Natural killer cell (primary cell): ENCODE data around the gene PTPRN2. TPM values are rescaled to one million over a fixed set of nuclear protein-coding genes. Genes with fewer than 3 reads are reported as not detected.

Experiments used
- ATAC-seq, 3 donors: fragments of 150-1000 bp in 2 of 3; fragments of 200-7000 bp in 1 of 3; cut with Tn5 transposase; 1 replicate in 1 of 3; 2 replicates in 2 of 3; pipeline ENCODE4 v1.10.0; 2021; ENCODE audit warnings: mild to moderate bottlenecking in 2 of 3, moderate library complexity in 2 of 3
- DNase-seq, 2 donors: peaks; one replicate each; pipeline versions ENCODE4 v3.0.0 to v3.0.0-alpha.2; 2013 to 2021; ENCODE audit warnings: mixed read lengths in 1 of 2
- H3K27ac ChIP-seq: one replicate; pipeline ENCODE4 v1.5.1; 2013; ENCODE audit warnings: mild to moderate bottlenecking, low read length
- H3K27me3 ChIP-seq: one replicate; pipeline ENCODE4 v1.6.1; 2013; ENCODE audit warnings: low read length; ENCODE audit not compliant: control insufficient read depth, insufficient read depth
- H3K36me3 ChIP-seq: one replicate; pipeline ENCODE4 v1.6.1; 2013; ENCODE audit warnings: low read length; ENCODE audit not compliant: control insufficient read depth, insufficient read depth
- H3K4me1 ChIP-seq: one replicate; pipeline ENCODE4 v1.6.1; 2013; ENCODE audit warnings: low read length; ENCODE audit not compliant: control insufficient read depth, insufficient read depth
- H3K4me3 ChIP-seq: one replicate; pipeline ENCODE4 v1.5.1; 2013; ENCODE audit warnings: low read length
- H3K9me3 ChIP-seq: one replicate; pipeline ENCODE4 v1.6.1; 2013; ENCODE audit warnings: low read length; ENCODE audit not compliant: control insufficient read depth, insufficient read depth
- H3K27ac Mint-ChIP-seq, 2 donors: one replicate each; pipeline ENCODE4 v1.8.0; 2022; ENCODE audit warnings: mild to moderate bottlenecking in 2 of 2, mixed read lengths in 2 of 2, moderate library complexity in 1 of 2
- H3K27me3 Mint-ChIP-seq, 2 donors: one replicate each; pipeline ENCODE4 v1.8.0; 2022; ENCODE audit warnings: low read depth in 2 of 2, mixed read lengths in 2 of 2
- H3K36me3 Mint-ChIP-seq: one replicate; pipeline ENCODE4 v1.8.0; 2022; ENCODE audit warnings: mixed read lengths
- H3K4me1 Mint-ChIP-seq, 2 donors: one replicate each; pipeline ENCODE4 v1.8.0; 2022; ENCODE audit warnings: mixed read lengths in 2 of 2
- H3K4me3 Mint-ChIP-seq: one replicate; pipeline ENCODE4 v1.8.0; 2022; ENCODE audit warnings: mild to moderate bottlenecking, moderate library complexity, mixed read lengths
- H3K9me3 Mint-ChIP-seq, 2 donors: one replicate each; pipeline ENCODE4 v1.8.0; 2022; ENCODE audit warnings: mixed read lengths in 2 of 2
- CTCF ChIP-seq: fragments of 200-600 bp; IDR thresholded peaks from one replicate; pipeline ENCODE4 v1.8.0; 2022; ENCODE audit warnings: antibody characterized with exemption
- WGBS: methylation state at CpG from one replicate; pipeline ENCODE4 v1.1.7; 2013; ENCODE audit warnings: missing lambda C conversion rate; ENCODE audit not compliant: insufficient coverage; 5-methylcytosine and 5-hydroxymethylcytosine counted together
- intact Hi-C: fragments of 100-400 bp; cut with micrococcal nuclease; formaldehyde crosslinking; loops from one replicate; pipeline ENCODE4 v1.14.2; 2022
- total RNA-seq, 4 donors: library from RNA; stranded (reverse); fragments of 120-200 nt in 1 of 4; gene quantifications; one replicate each; pipeline versions ENCODE4 v1.2.3 to v1.2.4, GENCODE V29; 2013 to 2022

The PTPRN2 gene
- total RNA-seq, 3 donors from 2014 or later (not counting 1 experiment from before 2014, with no cell fraction given) = 1.3 to 2.5 (median 1.9) TPM

DNA sequence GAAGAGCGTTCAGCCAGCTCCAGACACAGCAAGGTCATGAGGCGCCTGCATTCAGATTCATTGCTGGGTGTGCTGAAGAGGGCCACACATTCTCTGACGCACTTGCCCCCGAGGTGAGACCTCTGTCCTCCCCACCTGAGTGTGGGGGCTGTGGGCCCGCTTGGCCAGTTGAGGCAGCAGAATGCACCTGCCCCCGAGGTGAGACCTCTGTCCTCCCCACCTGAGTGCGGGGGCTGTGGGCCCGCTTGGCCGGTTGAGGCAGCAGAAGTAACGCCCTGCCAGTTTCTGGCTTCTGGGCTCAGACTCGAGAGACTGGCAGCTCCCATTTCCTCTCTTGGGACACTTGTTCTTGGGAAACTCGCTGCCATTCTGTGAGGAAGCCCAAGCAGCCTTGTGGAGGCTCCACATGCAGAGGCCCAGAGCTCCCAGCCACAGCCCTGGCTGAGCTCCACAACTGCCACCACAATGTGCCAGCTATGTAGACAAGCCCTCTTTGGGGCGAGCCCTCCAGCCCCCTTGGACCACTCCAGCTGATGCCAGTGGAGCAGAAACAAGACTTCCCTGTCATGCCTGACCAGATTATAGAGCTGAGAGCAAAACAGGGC is 816.8 kb downstream of the PTPRN2 start:
- Histone ChIP-seq H3K9me3 (peaks cover 7% of the 10 kb centered on the region), H3K4me3 (no peak overlapping the region), H3K4me1 (no peaks in the 10 kb centered on the region), H3K27me3 (no peaks in the 10 kb centered on the region), H3K27ac (no peak overlapping the region), H3K36me3 (no peaks in the 10 kb centered on the region)
- Mint-ChIP-seq H3K27me3 (peaks cover 0 to 6% of the 10 kb centered on the region in 2 donors), H3K27ac (no peak overlapping the region), H3K4me1 (no peaks in the 10 kb centered on the region), H3K9me3 (peaks cover 10 to 13% of the 10 kb centered on the region in 2 donors), H3K4me3 (no peak overlapping the region), H3K36me3 (no peaks in the 10 kb centered on the region)
- intact Hi-C loops = no loop called here
- ATAC-seq (no peak), DNase-seq (no peak)
- TF ChIP-seq CTCF = no peak
- 91% methylated on average over 13 of the region's 13 CpGs for WGBS

DNA sequence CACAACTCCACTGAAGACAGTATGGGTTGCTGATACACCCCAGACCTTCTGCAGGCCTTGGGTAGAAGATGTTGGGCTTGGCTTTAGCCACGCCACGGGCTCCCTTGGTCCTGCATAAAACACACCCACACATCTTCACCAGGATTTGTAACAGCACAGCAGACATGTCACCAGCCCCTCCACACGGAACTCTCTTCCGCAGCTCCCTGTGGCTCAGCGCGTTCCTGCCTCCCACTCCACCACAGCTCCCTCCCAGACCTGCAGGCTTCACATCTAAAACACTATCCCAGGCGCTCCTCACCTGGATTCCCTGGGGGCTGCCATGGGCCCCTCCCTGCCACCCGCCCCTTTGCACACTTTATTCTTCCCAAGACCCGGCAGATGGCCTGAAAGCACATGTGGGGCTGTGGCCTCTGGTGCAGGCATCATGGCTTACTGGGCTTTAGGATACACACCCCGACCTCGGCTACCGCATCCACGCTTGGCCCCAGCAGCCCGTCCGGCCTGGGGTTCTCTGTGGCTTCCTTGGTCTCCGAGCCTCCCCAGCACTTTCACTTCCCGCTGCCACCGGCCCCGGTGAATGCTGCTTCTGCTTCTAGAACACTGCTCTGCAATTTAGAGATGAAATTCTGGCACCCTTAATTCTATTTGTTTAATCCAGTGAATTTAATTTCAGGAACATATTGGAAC is 818.0 kb downstream of the PTPRN2 start:
- Mint-ChIP-seq H3K9me3 (peaks cover 13 to 24% of the 10 kb centered on the region in 2 donors), H3K4me3 (no peak overlapping the region)
- WGBS = 68% methylated on average over 19 of the region's 19 CpGs

GRCh38 chr7:157769086-157769485 is 818.5 kb downstream of the PTPRN2 start:
- Mint-ChIP-seq H3K4me1 (no peaks in the 10 kb centered on the region), H3K27ac (no peak overlapping the region), H3K4me3 (no peak overlapping the region), H3K36me3 (no peaks in the 10 kb centered on the region), H3K9me3 (peaks cover 13 to 25% of the 10 kb centered on the region in 2 donors), H3K27me3 (peaks cover 0 to 6% of the 10 kb centered on the region in 2 donors)
- H3K4me3 ChIP-seq = no peak overlapping the region
- no peaks in the 10 kb centered on the region for H3K27me3 ChIP-seq
- no peak for ATAC-seq
- H3K36me3 ChIP-seq = no peaks in the 10 kb centered on the region
- intact Hi-C loops = no loop called here
- H3K9me3 ChIP-seq = peaks cover 7% of the 10 kb centered on the region
- H3K4me1 ChIP-seq = no peaks in the 10 kb centered on the region
- H3K27ac ChIP-seq = no peak overlapping the region
- WGBS = 80% methylated on average over 16 of the region's 17 CpGs
- no peak for DNase-seq
- TF ChIP-seq CTCF = no peak

More for the DNA sequence above, 818.0 kb downstream of the PTPRN2 start:
- Mint-ChIP-seq H3K36me3 (no peaks in the 10 kb centered on the region), H3K4me1 (no peaks in the 10 kb centered on the region), H3K27ac (no peak overlapping the region), H3K27me3 (peaks cover 0 to 6% of the 10 kb centered on the region in 2 donors)
- DNase-seq = no peak
- ATAC-seq = no peak
- H3K9me3 ChIP-seq = peaks cover 7% of the 10 kb centered on the region
- no peak for TF ChIP-seq CTCF
- no peak overlapping the region for H3K4me3 ChIP-seq
- intact Hi-C loops = no loop called here
- H3K27ac ChIP-seq = no peak overlapping the region
- no peaks in the 10 kb centered on the region for H3K4me1 ChIP-seq
- no peaks in the 10 kb centered on the region for H3K27me3 ChIP-seq
- no peaks in the 10 kb centered on the region for H3K36me3 ChIP-seq
